B cell (primary cell): ENCODE measurements around the gene SLC35D2. TPM values are rescaled to one million over a fixed set of nuclear protein-coding genes. Genes with fewer than 3 reads are reported as not detected.
A peak's percentile ranks its signal among the peaks of the same experiment; 100 is the strongest.

Source experiments
- ATAC-seq: fragments of 200-7000 bp; cut with Tn5 transposase; one replicate; pipeline ENCODE4 v1.10.0; 2021; ENCODE audit warnings: low read depth, mild to moderate bottlenecking, moderate number of reproducible peaks, moderate library complexity
- CTCF ChIA-PET: fragments of 350-600 bp; sonication (Branson Sonifier 250); formaldehyde crosslinking; loops from one replicate; lab custom pipeline; 2021; ENCODE audit warnings: antibody characterized with exemption, inconsistent platforms; lab: Charles Lee
- POLR2A ChIA-PET: fragments of 350-600 bp; sonication (Branson Sonifier 250); formaldehyde crosslinking; loops from one replicate; lab custom pipeline; 2021; ENCODE audit warnings: antibody characterized with exemption; lab: Charles Lee
- DNase-seq: peaks from one replicate; pipeline ENCODE4 v3.0.0; 2013
- H2AFZ ChIP-seq: 2 replicates; pipeline ENCODE4 v1.6.1; 2012; ENCODE audit warnings: mild to moderate bottlenecking, low read depth, low read length; ENCODE audit not compliant: insufficient read depth, poor library complexity, severe bottlenecking
- H3K27ac ChIP-seq, 2 donors: 1 replicate in 1 of 2; 2 replicates in 1 of 2; pipeline ENCODE4 v1.5.1; 2012 to 2013; ENCODE audit warnings: low read length in 2 of 2, mild to moderate bottlenecking in 2 of 2, moderate library complexity in 1 of 2
- H3K27me3 ChIP-seq, 4 experiments: fragments of 200-600 bp in 1 of 4; sonication (generic) in 1 of 4; replicated peaks in 1 of 4; 1 replicate in 2 of 4; 2 replicates in 2 of 4; pipeline versions ENCODE4 v1.6.1 to v1.7.0; 2013 to 2016; ENCODE audit warnings: low read length in 3 of 4, mild to moderate bottlenecking in 2 of 4, mixed read lengths in 1 of 4, moderate library complexity in 1 of 4; ENCODE audit not compliant: insufficient read depth in 4 of 4, control insufficient read depth in 3 of 4; ENCODE audit errors: control extremely low read depth in 1 of 4
- H3K36me3 ChIP-seq, 2 experiments: replicated peaks in 1 of 2; 1 replicate in 1 of 2; 2 replicates in 1 of 2; pipeline versions ENCODE4 v1.6.1 to v1.7.1; 2013; ENCODE audit warnings: low read length in 1 of 2; ENCODE audit not compliant: insufficient read depth in 2 of 2, control insufficient read depth in 1 of 2; ENCODE audit errors: control extremely low read depth in 1 of 2, extremely low read depth in 1 of 2
- H3K4me1 ChIP-seq, 2 donors: fragments of 200-600 bp in 1 of 2; sonication (generic) in 1 of 2; 1 replicate in 1 of 2; 2 replicates in 1 of 2; pipeline versions ENCODE4 v1.5.1 to v1.6.1; 2013 to 2017; ENCODE audit warnings: low read length in 2 of 2; ENCODE audit not compliant: control insufficient read depth in 2 of 2, insufficient read depth in 2 of 2
- H3K4me2 ChIP-seq: replicated peaks from 2 replicates; pipeline ENCODE3; 2012; ENCODE audit warnings: mild to moderate bottlenecking, low read depth, low read length; ENCODE audit not compliant: poor library complexity, severe bottlenecking
- H3K4me3 ChIP-seq, 5 experiments: fragments of 200-600 bp in 1 of 5; sonication (generic) in 1 of 5; 1 replicate in 3 of 5; 2 replicates in 2 of 5; pipeline versions ENCODE4 v1.5.1 to v1.7.0; 2011 to 2016; ENCODE audit warnings: low read length in 4 of 5, mild to moderate bottlenecking in 4 of 5, low read depth in 2 of 5, control low read depth in 1 of 5, moderate library complexity in 1 of 5; ENCODE audit not compliant: insufficient read depth in 1 of 5; ENCODE audit errors: control extremely low read depth in 1 of 5, extremely low read depth in 1 of 5
- H3K79me2 ChIP-seq: fragments of 200-600 bp; sonication (generic); one replicate; pipeline ENCODE4 v1.6.0; 2016; ENCODE audit warnings: low read length; ENCODE audit not compliant: control insufficient read depth, insufficient read depth
- H3K9ac ChIP-seq: fragments of 200-600 bp; sonication (generic); 2 replicates; pipeline ENCODE4 v1.6.1; 2017; ENCODE audit warnings: mild to moderate bottlenecking, low read length, moderate library complexity
- H3K9me3 ChIP-seq, 3 donors: one replicate each; pipeline versions ENCODE4 v1.6.1 to v1.7.1; 2013; ENCODE audit warnings: low read length in 2 of 3; ENCODE audit not compliant: control insufficient read depth in 2 of 3, insufficient read depth in 1 of 3; ENCODE audit errors: control extremely low read depth in 1 of 3
- H4K20me1 ChIP-seq: 2 replicates; pipeline ENCODE4 v1.6.0; 2012; ENCODE audit warnings: mild to moderate bottlenecking, low read length; ENCODE audit not compliant: insufficient read depth, control insufficient read depth, poor library complexity, severe bottlenecking
- H3K27ac Mint-ChIP-seq: one replicate; pipeline ENCODE4 v1.8.0; 2021; ENCODE audit warnings: mixed read lengths
- H3K27me3 Mint-ChIP-seq: one replicate; pipeline ENCODE4 v1.8.0; 2021; ENCODE audit warnings: mixed read lengths
- H3K4me1 Mint-ChIP-seq: one replicate; pipeline ENCODE4 v1.8.0; 2021; ENCODE audit warnings: mixed read lengths
- H3K4me3 Mint-ChIP-seq: one replicate; pipeline ENCODE4 v1.8.0; 2021; ENCODE audit warnings: mixed read lengths
- H3K9me3 Mint-ChIP-seq: one replicate; pipeline ENCODE4 v1.8.0; 2022; ENCODE audit warnings: mixed read lengths; ENCODE audit not compliant: insufficient read depth
- EZH2 ChIP-seq: IDR thresholded peaks from 2 replicates; pipeline ENCODE4 v1.6.1; 2012; ENCODE audit warnings: borderline replicate concordance, low read depth, mild to moderate bottlenecking, moderate library complexity, low read length; ENCODE audit not compliant: insufficient read depth, poor library complexity, severe bottlenecking
- WGBS: methylation state at CpG from one replicate; pipeline ENCODE4 v1.1.5; 2013; ENCODE audit warnings: missing lambda C conversion rate; ENCODE audit not compliant: insufficient coverage; 5-methylcytosine and 5-hydroxymethylcytosine counted together
- intact Hi-C: fragments of 100-400 bp; cut with micrococcal nuclease; formaldehyde crosslinking; loops from one replicate; pipeline ENCODE4 v1.10.0; 2022
- polyA plus RNA-seq: library from polyadenylated mRNA; depleted of rRNA; stranded (reverse); fragments of >200 nt; gene quantifications from 2 replicates; pipeline ENCODE4 v1.2.3, GENCODE V29; 2012
- total RNA-seq, 2 donors: library from RNA; stranded (reverse); fragments of 120-200 nt in 1 of 2; gene quantifications; 1 replicate in 1 of 2; 2 replicates in 1 of 2; pipeline versions ENCODE4 v1.2.3 to v1.2.4, GENCODE V29; 2013 to 2022
- TF ChIP-seq, protein P1 (sequence below): fragments of 200-600 bp; IDR thresholded peaks from one replicate; pipeline ENCODE4 v1.8.0; 2022; ENCODE audit warnings: antibody characterized with exemption, mild to moderate bottlenecking

SLC35D2 gene
- total and polyA plus RNA-seq, 2 donors (not counting 1 experiment from before 2014, with no cell fraction given): 5.1 to 13.6 TPM

DNA sequence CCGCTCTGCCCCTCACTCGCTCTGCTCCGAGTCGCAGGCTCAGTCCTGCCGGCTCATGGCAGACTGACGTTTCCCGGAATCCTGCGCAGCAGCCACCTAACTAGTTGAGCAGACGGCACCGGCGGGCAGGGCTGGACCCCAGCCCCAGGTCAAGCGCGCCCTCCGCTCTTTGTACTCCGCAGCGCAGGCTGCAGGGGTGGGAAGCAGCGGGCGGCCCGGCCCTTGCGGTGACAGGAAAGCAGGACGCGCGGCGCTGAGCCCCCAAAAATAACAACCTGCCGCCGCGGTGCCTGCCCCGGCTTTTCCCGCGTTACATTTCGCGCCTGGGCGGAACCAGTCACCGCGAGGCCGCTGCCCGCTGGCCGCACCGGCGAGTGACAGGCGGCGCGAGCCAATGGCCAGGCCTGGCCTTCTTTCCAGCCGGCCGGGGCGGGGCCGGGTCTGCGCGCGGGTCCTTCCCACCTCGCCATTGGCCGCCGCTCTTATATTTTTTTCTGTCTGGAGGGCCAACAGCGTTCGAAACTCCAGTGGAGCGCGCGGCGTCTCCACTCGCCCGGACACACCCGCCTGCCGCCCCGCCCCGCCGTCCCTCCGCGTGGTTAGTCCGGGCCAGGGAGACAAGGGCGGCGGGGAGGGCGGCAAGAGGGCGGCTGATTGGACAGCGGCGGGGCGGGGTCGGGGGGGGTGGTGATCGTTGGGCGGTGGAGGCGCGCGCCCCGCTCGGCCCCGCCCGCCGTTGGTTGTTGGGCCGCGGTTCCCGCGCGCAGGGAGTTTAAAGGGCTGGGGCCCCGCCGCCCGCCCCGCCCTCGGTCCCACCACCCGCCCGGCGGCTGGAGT is 34.8 kb upstream of the SLC35D2 start, which contains the start of gene ZNF367:
Gene ZNF367, minus strand, starts transcription at position 288 of the 837 bp plus-strand sequence. CDS start 338 bp downstream, outside the sequence.
- Mint-ChIP-seq H3K4me1 (peaks cover 38% of the 10 kb centered on the region), H3K4me3 (peak within 1 kb of the TSS; percentile 97), H3K27me3 (no peaks in the 10 kb centered on the region), H3K9me3 (no peaks in the 10 kb centered on the region), H3K27ac (peak within 1 kb of the TSS; percentile 97)
- peak within 1 kb of the TSS; percentile 53 to 100 (median 92) for H3K4me3 ChIP-seq
- H3K4me2 ChIP-seq: peak within 1 kb of the TSS; percentile 100
- no peaks in the 10 kb centered on the region for H3K36me3 ChIP-seq
- WGBS: under 1% methylated on average over 94 of the region's 100 CpGs
- H3K4me1 ChIP-seq: peaks cover 35 to 46% of the 10 kb centered on the region in 2 donors
- ChIA-PET CTCF (no interaction called here), POLR2A (interaction anchor here (0.9 kb wide), 2 partner anchors 31 to 90 kb away, joined by 3 read pairs; no protein-coding TSS in a partner anchor)
- peaks cover 13% of the 10 kb centered on the region for H3K79me2 ChIP-seq
- H3K27ac ChIP-seq: peak within 1 kb of the TSS; percentile 91 to 95
- intact Hi-C loops: loop anchor here (1.0 to 10.0 kb wide), 11 partner anchors 32 to 1686 kb away; partner anchors contain the start of genes ANP32B, ERCC6L2, FANCC and HABP4
- peak within 1 kb of the TSS; percentile 91 for H3K9ac ChIP-seq
- H3K27me3 ChIP-seq: no peaks in the 10 kb centered on the region
- peak within 1 kb of the TSS; percentile 97 for H2AFZ ChIP-seq
- ATAC-seq (peak; percentile 73), DNase-seq (peak; percentile 95)
- TF ChIP-seq EZH2: no peak
- TF ChIP-seq, protein P1, sequence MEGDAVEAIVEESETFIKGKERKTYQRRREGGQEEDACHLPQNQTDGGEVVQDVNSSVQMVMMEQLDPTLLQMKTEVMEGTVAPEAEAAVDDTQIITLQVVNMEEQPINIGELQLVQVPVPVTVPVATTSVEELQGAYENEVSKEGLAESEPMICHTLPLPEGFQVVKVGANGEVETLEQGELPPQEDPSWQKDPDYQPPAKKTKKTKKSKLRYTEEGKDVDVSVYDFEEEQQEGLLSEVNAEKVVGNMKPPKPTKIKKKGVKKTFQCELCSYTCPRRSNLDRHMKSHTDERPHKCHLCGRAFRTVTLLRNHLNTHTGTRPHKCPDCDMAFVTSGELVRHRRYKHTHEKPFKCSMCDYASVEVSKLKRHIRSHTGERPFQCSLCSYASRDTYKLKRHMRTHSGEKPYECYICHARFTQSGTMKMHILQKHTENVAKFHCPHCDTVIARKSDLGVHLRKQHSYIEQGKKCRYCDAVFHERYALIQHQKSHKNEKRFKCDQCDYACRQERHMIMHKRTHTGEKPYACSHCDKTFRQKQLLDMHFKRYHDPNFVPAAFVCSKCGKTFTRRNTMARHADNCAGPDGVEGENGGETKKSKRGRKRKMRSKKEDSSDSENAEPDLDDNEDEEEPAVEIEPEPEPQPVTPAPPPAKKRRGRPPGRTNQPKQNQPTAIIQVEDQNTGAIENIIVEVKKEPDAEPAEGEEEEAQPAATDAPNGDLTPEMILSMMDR: no peak
- no peaks in the 10 kb centered on the region for H4K20me1 ChIP-seq
- H3K9me3 ChIP-seq: no peaks in the 10 kb centered on the region
